T-helper 1 cell treated with Interleukin-12 subunit alpha and Interleukin-12 subunit beta and Interleukin-4 antibody, amounts not matched to agents 30 μg/mL and 1 μg/mL, for 36 hours (primary cell): ENCODE measurements around the gene SRCAP.

ENCODE experiments used
- H3K27ac Mint-ChIP-seq: one replicate; pipeline ENCODE4 v1.8.0; 2021; ENCODE audit warnings: mild to moderate bottlenecking, mixed read lengths
- H3K27me3 Mint-ChIP-seq: one replicate; pipeline ENCODE4 v1.8.0; 2021; ENCODE audit warnings: low read depth, mixed read lengths
- H3K36me3 Mint-ChIP-seq: one replicate; pipeline ENCODE4 v1.8.0; 2021; ENCODE audit warnings: low read depth, mixed read lengths
- H3K4me1 Mint-ChIP-seq: one replicate; pipeline ENCODE4 v1.8.0; 2021; ENCODE audit warnings: low read depth, mixed read lengths
- H3K4me3 Mint-ChIP-seq: one replicate; pipeline ENCODE4 v1.8.0; 2021; ENCODE audit warnings: mild to moderate bottlenecking, moderate library complexity, mixed read lengths
- H3K9me3 Mint-ChIP-seq: one replicate; pipeline ENCODE4 v1.8.0; 2021; ENCODE audit warnings: mixed read lengths

Gene SRCAP

DNA sequence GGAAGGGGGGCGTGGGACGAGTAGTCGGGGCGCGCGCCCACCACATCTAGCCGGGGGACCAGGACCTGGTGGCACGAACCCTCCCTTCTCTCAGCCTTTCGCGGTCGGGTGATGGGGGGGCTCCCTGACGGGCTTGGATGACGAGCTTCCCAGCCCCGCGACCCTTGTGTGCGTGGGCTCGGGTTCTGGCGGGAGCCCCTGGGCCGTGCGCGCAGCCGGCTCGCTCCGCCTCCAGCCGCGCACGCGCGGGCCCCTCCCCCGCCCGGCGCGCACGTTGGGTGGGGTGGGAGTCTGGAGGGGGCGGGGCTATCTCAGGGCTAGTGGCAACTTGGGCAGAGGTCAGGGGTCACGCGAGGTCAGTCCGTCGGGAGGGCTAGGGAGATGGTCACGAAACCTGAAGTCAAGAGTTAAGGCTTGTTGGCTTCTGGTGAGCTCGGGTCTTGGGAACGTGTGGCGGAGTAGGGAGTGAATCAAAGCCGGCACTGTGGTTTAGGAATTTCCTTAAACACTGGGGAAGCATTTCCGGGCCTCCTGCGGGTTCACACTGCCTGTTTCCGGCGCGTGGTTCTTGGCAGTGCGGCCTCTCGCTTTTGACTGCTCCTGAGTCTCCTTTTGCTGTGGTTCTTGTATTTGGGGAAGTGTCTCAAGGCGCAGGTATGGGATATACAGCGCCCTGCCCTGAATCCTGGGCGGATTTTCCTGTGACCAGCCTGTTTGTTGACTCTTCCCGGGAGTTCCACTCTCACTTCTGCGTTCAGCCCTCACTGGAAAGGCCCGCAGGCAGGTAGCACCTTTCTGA, at the start of gene SRCAP:
TSS of gene SRCAP (plus strand) at position 356 of the 799 bp plus-strand sequence. CDS start 1,654 bp downstream, outside the sequence.
- Mint-ChIP-seq H3K4me3 (peak within 1 kb of the TSS; percentile 99), H3K9me3 (no peaks in the 10 kb centered on the region), H3K4me1 (peaks cover 29% of the 10 kb centered on the region), H3K27ac (peak within 1 kb of the TSS; percentile 99), H3K27me3 (no peaks in the 10 kb centered on the region), H3K36me3 (peaks cover 24% of the 10 kb centered on the region)

DNA sequence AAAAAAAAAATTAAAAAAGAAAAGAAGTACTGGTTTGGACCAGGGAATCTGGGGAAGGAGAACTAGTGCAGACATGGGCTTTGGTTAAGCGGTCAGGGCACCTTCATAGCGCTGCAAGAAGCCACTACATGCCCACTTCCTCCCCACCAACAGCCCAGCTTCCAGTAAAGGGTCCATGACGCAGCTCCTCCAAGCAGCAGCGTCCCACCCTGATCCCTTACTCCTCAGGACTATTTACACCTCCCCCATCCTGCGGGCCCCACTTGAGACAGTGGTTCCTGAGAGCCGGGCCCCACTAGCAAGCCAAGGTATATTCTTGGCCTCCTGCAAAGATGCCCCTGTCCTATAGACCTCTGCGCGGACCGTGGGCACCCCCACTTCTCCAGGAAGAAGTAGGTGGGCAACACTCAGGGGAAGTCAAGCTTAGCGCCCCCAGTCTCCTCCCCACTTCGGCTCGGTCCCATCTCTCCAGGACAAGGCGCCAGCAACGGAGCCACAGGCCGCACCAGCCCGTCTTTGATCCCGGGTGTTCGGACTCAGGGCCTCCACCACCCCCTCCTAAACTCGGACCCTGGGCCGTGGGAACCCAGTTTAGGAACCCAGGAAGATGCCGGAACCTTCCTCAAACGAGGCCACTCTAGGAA, 49.1 kb upstream of the SRCAP start:
- no peaks in the 10 kb centered on the region for H3K9me3 Mint-ChIP-seq
- H3K4me1 Mint-ChIP-seq: peaks cover 25% of the 10 kb centered on the region
- no peaks in the 10 kb centered on the region for H3K27me3 Mint-ChIP-seq
- peak overlapping the region; percentile 97 for H3K27ac Mint-ChIP-seq
- peaks cover 19% of the 10 kb centered on the region for H3K36me3 Mint-ChIP-seq
- peak overlapping the region; percentile 96 for H3K4me3 Mint-ChIP-seq

DNA sequence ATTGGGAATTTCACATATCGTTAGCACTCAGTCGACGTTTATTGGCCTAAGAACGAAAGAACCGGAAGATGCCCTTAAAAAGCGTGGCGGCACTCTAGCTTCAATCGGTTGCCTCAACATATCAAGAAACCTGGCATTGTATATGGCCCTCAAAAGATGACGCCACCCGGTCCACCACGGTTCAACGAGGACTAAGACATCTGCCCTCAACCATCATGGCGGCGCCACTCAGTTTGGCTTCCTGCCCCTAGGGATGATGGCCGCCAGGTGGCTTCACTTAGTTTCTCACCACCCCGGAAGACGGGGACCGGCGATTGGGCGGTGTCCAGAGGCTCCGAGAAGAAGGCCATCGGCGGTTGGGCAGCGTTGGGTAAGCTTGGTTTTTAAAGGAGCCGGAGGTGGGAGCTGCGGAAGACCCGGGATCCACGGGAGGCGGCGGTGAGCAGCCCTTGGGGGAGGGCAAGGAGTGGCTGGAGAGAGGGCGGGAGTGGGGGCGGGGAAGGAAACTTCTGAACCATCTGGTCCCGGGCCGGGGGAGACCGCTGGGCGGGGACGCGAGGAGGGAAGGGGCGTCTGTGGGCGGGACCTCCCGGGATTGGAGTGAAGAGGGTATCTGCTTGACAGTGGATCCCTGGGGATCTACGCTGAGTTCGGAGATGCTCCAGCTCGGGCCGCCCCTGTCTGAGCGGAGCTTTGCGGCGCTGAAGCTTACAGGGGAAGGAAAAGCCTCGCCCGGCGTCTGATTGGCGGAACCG, 48.4 kb upstream of the SRCAP start, which contains the start of gene PRR14:
TSS of gene PRR14 (plus strand) at position 592 of the 755 bp plus-strand sequence. CDS start 686 bp downstream, outside the sequence.
- no peaks in the 10 kb centered on the region for H3K9me3 Mint-ChIP-seq
- H3K36me3 Mint-ChIP-seq: peaks cover 25% of the 10 kb centered on the region
- H3K4me3 Mint-ChIP-seq: peak within 1 kb of the TSS; percentile 96
- H3K4me1 Mint-ChIP-seq: peaks cover 26% of the 10 kb centered on the region
- H3K27me3 Mint-ChIP-seq: no peaks in the 10 kb centered on the region
- peak within 1 kb of the TSS; percentile 97 for H3K27ac Mint-ChIP-seq

DNA sequence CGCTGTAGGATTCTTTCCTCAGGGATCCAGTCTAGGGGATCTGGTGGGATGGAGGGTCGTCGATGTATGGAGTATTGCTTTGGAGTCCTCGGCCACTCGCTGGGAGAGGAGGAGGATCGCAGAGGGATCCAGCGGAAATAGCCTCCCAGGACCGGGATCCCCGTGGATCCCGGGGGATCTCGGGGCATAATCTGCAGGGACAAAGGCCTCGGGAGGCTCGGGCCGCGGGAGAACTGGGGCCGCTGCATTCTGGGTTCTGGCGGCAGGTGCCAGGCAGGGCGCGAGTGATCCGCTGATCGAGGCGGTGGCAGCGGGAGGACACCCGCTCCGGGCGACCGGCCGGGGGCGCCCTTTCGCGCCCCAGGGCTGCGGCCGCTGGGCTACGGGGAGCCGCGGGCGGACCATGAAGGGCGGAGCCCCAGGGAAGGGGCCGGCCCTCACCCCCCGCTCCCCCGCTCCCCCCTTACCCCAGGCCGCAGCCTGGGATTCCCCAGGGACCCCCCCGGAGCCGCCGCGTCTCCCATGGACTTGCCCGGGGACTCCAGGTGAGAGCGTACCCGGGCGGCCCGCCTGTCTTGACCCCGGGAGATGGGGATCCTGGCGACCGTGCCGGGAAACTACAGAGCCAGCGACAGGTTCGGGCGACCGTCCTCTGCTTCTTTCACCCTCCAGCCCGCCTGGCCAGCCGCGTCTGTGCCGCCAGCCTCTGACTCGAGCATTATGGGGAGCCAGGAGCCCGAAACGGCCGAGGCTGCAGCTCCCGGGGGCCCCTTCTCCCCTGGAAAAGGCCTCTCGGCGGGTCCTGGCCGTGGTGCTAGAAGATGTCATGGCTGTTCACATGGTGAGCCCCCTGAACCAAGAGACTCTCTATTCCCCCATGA, 47.6 kb upstream of the SRCAP start:
- peak overlapping the region; percentile 97 for H3K27ac Mint-ChIP-seq
- no peaks in the 10 kb centered on the region for H3K9me3 Mint-ChIP-seq
- peaks cover 28% of the 10 kb centered on the region for H3K36me3 Mint-ChIP-seq
- H3K4me3 Mint-ChIP-seq: peak overlapping the region; percentile 96
- H3K4me1 Mint-ChIP-seq: peaks cover 29% of the 10 kb centered on the region
- H3K27me3 Mint-ChIP-seq: no peaks in the 10 kb centered on the region

DNA sequence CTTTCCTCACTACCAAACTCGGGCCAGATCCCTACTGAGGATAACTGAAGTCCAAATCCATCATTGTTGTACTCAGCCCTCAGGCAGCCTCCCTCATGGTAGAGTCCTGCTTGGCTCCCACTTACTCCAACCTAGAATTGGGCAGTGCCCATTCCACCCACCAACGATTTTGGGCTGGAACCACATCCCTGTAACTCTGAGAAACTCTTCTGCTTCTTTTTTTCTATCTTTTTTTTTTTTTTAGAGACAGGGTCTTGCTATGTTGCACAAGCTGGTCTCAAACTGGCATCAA, 47.0 kb upstream of the SRCAP start:
- H3K27me3 Mint-ChIP-seq: no peaks in the 10 kb centered on the region
- H3K4me1 Mint-ChIP-seq: peaks cover 34% of the 10 kb centered on the region
- H3K27ac Mint-ChIP-seq: peak overlapping the region; percentile 82

DNA sequence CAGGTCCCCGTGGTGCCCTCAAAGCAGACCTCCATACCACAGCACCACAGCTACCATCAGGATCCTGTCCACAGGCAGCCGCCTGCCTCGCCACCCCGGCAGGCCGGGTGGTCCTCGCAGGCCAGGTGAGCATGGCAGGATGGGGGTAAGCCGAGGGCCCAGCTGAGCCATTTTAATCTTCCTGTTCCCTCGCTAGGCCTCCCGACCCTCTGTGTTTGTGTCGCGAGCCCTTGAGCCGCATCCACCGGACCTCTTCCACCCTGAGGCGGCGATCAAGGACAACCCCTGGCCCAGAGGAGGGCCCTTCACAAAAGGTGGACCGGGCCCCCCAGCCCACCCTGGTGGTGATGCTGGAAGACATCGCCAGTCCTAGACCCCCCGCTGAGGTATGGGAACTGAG, 46.3 kb upstream of the SRCAP start:
- Mint-ChIP-seq H3K36me3 (peaks cover 29% of the 10 kb centered on the region), H3K9me3 (no peaks in the 10 kb centered on the region), H3K4me3 (peak overlapping the region; percentile 84), H3K4me1 (peaks cover 41% of the 10 kb centered on the region), H3K27me3 (no peaks in the 10 kb centered on the region), H3K27ac (peak overlapping the region; percentile 82)

More for the DNA sequence above, 47.0 kb upstream of the SRCAP start:
- peak overlapping the region; percentile 84 for H3K4me3 Mint-ChIP-seq
- H3K36me3 Mint-ChIP-seq: peaks cover 29% of the 10 kb centered on the region
- H3K9me3 Mint-ChIP-seq: no peaks in the 10 kb centered on the region

DNA sequence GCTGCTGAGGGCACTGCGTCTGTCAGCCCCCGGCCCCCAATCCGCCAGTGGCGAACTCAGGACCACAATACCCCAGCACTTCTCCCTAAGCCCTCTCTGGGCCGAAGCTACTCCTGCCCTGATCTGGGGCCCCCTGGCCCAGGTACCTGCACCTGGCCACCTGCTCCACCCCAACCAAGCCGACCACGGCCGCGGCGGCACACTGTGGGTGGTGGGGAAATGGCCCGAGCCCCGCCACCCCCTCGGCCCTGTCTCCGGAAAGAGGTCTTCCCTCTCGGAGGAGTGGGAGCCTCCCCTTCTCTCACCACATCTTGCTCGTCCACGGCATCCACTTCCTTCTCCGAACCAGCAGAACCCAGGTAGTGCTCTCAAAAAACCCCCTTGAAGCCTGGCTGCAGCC, 44.1 kb upstream of the SRCAP start:
- Mint-ChIP-seq H3K27me3 (no peaks in the 10 kb centered on the region), H3K36me3 (peaks cover 32% of the 10 kb centered on the region), H3K27ac (no peak overlapping the region), H3K4me1 (peaks cover 37% of the 10 kb centered on the region), H3K4me3 (no peak overlapping the region), H3K9me3 (no peaks in the 10 kb centered on the region)

DNA sequence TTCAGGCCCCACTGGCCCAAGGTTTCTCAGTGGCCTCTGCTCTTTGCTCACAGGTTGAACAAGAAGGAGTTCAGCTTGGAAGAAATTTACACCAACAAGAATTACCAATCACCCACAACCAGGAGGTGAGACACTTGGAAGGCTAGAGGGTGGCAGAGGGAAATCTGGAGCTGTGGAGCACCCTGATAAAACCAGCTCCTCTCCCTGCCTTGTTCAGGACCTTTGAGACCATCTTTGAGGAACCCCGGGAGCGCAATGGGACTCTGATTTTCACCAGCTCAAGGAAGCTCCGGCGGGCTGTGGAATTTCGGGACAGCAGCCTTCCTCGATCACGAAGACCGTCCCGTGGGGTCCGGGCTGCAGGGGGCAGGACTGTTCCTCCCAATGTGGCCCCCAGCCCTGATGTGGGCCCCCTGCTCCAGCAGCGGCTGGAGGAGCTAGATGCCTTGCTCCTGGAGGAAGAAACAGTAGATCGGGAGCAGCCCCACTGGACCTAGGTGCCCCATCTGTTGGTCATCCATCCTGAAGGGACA, 43.1 kb upstream of the SRCAP start:
- Mint-ChIP-seq H3K4me3 (peak overlapping the region; percentile 48), H3K36me3 (peaks cover 35% of the 10 kb centered on the region), H3K9me3 (no peaks in the 10 kb centered on the region), H3K27me3 (no peaks in the 10 kb centered on the region), H3K27ac (no peak overlapping the region), H3K4me1 (peaks cover 36% of the 10 kb centered on the region)

DNA sequence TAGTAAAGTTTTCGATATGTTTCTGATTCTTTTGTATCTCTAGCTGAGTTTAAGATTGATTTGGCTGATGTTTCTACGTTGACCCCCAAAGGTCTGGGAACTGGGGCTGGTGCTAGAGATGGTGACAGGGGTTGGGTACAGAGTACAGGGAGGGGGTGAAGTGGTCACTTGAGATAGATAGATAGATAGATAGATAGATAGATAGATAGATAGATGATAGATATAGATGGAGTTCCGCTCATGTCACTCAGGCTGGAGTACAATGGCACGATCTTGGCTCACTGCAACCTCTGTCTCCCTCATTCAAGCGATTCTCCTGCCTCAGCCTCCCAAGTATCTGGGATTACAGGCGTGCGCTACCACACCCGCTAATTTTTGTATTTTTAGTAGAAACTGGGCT, 42.6 kb upstream of the SRCAP start:
- peak overlapping the region; percentile 48 for H3K4me3 Mint-ChIP-seq
- peaks cover 39% of the 10 kb centered on the region for H3K4me1 Mint-ChIP-seq
- H3K27ac Mint-ChIP-seq: no peak overlapping the region
- no peaks in the 10 kb centered on the region for H3K27me3 Mint-ChIP-seq
- peaks cover 38% of the 10 kb centered on the region for H3K36me3 Mint-ChIP-seq
- H3K9me3 Mint-ChIP-seq: no peaks in the 10 kb centered on the region

DNA sequence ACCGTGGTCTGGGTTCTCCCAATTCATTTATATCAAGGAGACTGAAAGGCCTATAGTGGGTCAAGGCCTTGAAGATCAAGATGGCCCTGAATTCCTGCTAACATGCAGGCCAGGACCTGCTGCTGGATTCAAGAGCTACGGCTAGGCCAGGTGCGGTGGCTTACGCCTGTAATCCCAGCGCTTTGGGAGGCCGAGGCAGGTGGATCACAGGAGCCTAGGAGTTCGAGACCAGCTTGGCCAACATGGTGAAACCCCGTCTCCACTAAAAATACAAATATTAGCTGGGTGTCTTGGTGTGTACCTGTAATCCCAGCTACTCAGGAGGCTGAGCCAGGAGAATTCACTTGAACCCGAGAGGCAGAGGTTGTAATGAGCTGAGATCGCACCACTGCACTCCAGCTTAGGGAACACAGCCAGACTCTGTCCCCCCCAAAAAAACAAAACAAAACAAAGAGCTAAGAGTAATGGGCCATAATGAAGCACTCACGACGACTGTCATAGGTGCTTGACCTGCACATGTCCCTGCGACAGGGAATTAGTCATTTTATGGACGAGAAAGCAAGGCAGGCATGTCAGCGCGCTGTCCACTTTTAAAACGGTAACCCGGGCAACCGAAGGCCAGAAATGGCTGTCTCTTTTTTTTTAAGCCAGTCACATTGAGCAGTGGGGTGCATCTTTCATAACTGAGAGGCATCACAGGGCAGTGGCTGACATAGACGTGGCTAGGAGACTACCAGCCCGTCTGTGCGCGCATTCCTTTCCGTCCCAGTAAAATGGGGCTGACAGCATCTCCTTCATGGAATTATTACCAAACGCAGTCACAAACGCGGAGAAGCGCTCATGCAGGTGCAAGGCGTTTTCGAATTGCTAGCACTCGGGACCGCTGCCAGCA, 41.8 kb upstream of the SRCAP start:
- H3K4me1 Mint-ChIP-seq: peaks cover 41% of the 10 kb centered on the region

DNA sequence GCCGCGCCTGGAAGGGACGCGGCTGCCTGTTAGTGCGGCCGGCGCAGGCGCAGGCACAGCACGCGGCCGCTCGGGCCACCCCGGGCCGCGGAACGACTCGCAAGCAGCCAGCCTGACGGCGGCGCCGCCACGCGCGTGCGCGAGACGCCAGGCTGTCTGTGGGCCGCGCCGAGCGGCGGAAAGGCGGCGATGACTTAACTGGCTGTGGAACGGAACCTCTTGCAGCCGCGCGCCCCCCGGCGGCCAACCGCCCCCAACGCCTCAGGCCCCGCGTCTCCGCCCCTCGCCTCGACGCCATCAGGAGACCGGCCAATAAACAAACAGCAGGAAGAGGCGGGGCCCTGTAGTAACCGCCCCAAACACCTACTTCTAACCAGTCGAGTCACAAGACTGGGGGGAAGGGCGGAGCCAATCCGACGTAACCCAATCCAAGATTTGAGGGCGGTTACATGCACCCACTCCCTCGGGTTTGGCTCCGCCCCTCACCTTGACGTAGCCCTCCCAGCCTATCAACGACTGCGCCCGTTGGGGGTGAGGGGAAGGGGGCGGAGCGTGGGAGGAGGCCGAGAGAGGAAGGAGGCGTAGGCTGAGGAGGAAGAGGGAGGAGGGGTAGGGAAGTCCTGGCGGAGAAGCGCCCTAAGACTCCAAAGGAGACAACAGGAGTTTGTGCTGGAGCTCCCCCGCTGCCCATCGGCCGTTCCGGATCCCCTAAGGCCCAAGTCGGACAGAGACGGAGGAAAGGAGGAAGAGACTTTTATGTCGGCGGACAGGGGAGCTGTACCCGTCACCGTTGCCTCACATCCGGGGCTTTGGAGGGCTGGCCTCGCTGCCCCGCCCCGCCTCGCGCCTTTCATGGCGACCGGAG, 40.9 kb upstream of the SRCAP start, which contains the start of gene FBRS:
TSS of gene FBRS (plus strand) at position 566 of the 865 bp plus-strand sequence. CDS start 1,088 bp downstream, outside the sequence.
- Mint-ChIP-seq H3K4me1 (peaks cover 35% of the 10 kb centered on the region), H3K4me3 (peak within 1 kb of the TSS; percentile 99), H3K27me3 (no peaks in the 10 kb centered on the region), H3K9me3 (no peaks in the 10 kb centered on the region), H3K36me3 (peaks cover 39% of the 10 kb centered on the region), H3K27ac (peak within 1 kb of the TSS; percentile 100)

More for the DNA sequence above, 41.8 kb upstream of the SRCAP start:
- Mint-ChIP-seq H3K4me3 (peak overlapping the region; percentile 76), H3K9me3 (no peaks in the 10 kb centered on the region), H3K27ac (peak overlapping the region; percentile 84), H3K27me3 (no peaks in the 10 kb centered on the region), H3K36me3 (peaks cover 45% of the 10 kb centered on the region)
